Measurements from ENCODE around the gene SHISA9. TPM values are rescaled to one million over a fixed set of nuclear protein-coding genes. Genes with fewer than 3 reads are reported as not detected.

Gene SHISA9
- total RNA-seq, 1 experiment from 2014 or later: not detected

DNA sequence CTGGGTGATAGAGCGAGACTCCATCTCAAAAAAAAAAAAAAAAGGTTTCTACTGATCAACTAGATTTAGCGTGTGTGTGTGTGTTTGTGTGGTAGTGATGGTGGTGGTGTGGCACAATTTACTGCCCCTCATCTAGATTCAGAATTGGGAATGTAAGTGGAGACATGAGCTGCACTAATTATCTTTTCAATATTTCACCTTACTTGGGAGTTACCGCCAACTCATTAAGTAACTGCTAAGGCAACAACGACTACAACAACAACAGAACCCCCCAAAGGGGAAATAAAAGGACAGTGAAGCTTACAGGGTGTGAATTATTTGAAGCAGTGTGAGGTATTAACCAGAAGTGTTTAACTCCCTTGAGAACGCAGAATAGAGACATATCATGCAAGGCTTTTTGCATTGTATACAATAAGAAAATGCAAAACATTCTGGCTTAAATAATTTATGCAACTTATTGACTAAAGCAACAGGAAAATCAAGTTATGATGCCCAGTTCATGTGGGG, 180.5 kb downstream of the SHISA9 start:
- no peak overlapping the region for H3K4me3 ChIP-seq (replicated peaks in 1 of 2; ENCODE audit: low read depth in 1 of 2, low read length in 2 of 2)
- H4K20me1 ChIP-seq (ENCODE audit: insufficient read depth): no peaks in the 10 kb centered on the region
- BruUV-seq (replicated peaks): no TSS peak
- CTCF ChIA-PET: no interaction called here
- RAD21 ChIA-PET (ENCODE audit: low non-redundant PET in 1 of 2, low total read pairs in 2 of 2, uncharacterized antibody in 2 of 2, unreplicated experiment in 2 of 2): no interaction called here
- TF ChIP-seq CEBPB (IDR thresholded peaks at IDR 0.05; ENCODE audit: low read depth) (no peak), SIN3A (IDR thresholded peaks at IDR 0.05; ENCODE audit: low read depth) (no peak), EGR1 (IDR thresholded peaks at IDR 0.05; ENCODE audit: low read depth) (no peak), TCF7L2 (IDR thresholded peaks at IDR 0.05; ENCODE audit: borderline replicate concordance, extremely low read depth, insufficient read depth, insufficient read length) (no peak), RAD21 (IDR thresholded peaks at IDR 0.05; ENCODE audit: low read depth) (no peak), EZH2 (IDR thresholded peaks at IDR 0.05) (no peak)
- TF ChIP-seq, protein P1, sequence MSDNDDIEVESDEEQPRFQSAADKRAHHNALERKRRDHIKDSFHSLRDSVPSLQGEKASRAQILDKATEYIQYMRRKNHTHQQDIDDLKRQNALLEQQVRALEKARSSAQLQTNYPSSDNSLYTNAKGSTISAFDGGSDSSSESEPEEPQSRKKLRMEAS (IDR thresholded peaks at IDR 0.05): no peak
- TF ChIP-seq, protein P2, sequence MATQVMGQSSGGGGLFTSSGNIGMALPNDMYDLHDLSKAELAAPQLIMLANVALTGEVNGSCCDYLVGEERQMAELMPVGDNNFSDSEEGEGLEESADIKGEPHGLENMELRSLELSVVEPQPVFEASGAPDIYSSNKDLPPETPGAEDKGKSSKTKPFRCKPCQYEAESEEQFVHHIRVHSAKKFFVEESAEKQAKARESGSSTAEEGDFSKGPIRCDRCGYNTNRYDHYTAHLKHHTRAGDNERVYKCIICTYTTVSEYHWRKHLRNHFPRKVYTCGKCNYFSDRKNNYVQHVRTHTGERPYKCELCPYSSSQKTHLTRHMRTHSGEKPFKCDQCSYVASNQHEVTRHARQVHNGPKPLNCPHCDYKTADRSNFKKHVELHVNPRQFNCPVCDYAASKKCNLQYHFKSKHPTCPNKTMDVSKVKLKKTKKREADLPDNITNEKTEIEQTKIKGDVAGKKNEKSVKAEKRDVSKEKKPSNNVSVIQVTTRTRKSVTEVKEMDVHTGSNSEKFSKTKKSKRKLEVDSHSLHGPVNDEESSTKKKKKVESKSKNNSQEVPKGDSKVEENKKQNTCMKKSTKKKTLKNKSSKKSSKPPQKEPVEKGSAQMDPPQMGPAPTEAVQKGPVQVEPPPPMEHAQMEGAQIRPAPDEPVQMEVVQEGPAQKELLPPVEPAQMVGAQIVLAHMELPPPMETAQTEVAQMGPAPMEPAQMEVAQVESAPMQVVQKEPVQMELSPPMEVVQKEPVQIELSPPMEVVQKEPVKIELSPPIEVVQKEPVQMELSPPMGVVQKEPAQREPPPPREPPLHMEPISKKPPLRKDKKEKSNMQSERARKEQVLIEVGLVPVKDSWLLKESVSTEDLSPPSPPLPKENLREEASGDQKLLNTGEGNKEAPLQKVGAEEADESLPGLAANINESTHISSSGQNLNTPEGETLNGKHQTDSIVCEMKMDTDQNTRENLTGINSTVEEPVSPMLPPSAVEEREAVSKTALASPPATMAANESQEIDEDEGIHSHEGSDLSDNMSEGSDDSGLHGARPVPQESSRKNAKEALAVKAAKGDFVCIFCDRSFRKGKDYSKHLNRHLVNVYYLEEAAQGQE (IDR thresholded peaks at IDR 0.05; ENCODE audit: low read depth): no peak
- TF ChIP-seq, protein P3, sequence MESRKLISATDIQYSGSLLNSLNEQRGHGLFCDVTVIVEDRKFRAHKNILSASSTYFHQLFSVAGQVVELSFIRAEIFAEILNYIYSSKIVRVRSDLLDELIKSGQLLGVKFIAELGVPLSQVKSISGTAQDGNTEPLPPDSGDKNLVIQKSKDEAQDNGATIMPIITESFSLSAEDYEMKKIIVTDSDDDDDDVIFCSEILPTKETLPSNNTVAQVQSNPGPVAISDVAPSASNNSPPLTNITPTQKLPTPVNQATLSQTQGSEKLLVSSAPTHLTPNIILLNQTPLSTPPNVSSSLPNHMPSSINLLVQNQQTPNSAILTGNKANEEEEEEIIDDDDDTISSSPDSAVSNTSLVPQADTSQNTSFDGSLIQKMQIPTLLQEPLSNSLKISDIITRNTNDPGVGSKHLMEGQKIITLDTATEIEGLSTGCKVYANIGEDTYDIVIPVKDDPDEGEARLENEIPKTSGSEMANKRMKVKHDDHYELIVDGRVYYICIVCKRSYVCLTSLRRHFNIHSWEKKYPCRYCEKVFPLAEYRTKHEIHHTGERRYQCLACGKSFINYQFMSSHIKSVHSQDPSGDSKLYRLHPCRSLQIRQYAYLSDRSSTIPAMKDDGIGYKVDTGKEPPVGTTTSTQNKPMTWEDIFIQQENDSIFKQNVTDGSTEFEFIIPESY (IDR thresholded peaks at IDR 0.05; ENCODE audit: extremely low read depth, insufficient replicate concordance, low read length): no peak
- no peaks in the 10 kb centered on the region for H3K79me2 ChIP-seq (ENCODE audit: insufficient read depth, low read length)
- no peaks in the 10 kb centered on the region for H3K4me1 ChIP-seq (ENCODE audit: control insufficient read depth in 1 of 2, insufficient read depth in 2 of 2, low read length in 2 of 2)
- no peaks in the 10 kb centered on the region for H3K36me3 ChIP-seq (ENCODE audit: control insufficient read depth in 1 of 2, insufficient read depth in 2 of 2, low read length in 2 of 2)
- intact Hi-C loops (cut with micrococcal nuclease): no loop called here
- POLR2A ChIA-PET: no interaction called here
- no peaks in the 10 kb centered on the region for H3K27me3 ChIP-seq (ENCODE audit: insufficient read depth, low read length)
- DNase-seq (ENCODE audit: low read depth, low spot score) (no peak), ATAC-seq (no peak)
- H3K9ac ChIP-seq (ENCODE audit: low read length): no peak overlapping the region
- no peak overlapping the region for H3K27ac ChIP-seq (ENCODE audit: low read depth, low read length)
- no peaks in the 10 kb centered on the region; a peak in 1 of 4 replicates for H3K9me3 ChIP-seq (ENCODE audit: control insufficient read depth in 1 of 2, insufficient read depth in 1 of 2, low read depth in 1 of 2, low read length in 2 of 2)
- H2AFZ ChIP-seq (ENCODE audit: low read depth, low read length, poor library complexity, severe bottlenecking): no peak overlapping the region
- no peaks in the 10 kb centered on the region for H3K9me2 ChIP-seq (ENCODE audit: insufficient read depth)
- no peak overlapping the region for H3K4me2 ChIP-seq (ENCODE audit: low read length)
